HG02610 (cell line): ENCODE results near the gene AK4.

Experiments used
- ATAC-seq: cut with Tn5 transposase; IDR thresholded peaks from one replicate; pipeline ENCODE4 v1.9.1; 2021; ENCODE audit warnings: mild to moderate bottlenecking, moderate library complexity; ENCODE audit not compliant: unreplicated experiment

AK4 gene

GRCh38 chr1:65175171-65176055 is 27.4 kb downstream of the AK4 start:
- ATAC-seq: no peak

GRCh38 chr1:65176056-65176450 is 28.1 kb downstream of the AK4 start:
- no peak for ATAC-seq

GRCh38 chr1:65176591-65176990 is 28.6 kb downstream of the AK4 start:
- no peak for ATAC-seq

DNA sequence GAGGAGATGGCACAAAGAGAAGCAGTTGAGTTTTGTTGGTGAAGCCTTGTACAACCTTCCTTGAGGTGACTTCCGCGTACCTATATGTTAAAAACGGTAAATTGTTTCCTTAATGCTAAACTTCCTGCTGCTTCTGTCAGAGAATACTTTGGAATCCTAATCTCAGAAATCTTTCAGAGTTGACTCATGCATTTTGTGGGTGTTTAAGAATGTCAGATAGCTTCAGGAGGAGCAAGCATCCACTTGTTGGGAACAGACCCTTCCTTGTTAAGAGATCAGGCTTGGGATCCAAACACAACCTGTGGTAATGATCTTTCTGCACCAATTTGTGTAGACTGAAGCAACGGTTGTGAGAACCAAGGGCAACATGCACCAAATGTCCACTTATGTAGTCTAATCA is 29.5 kb downstream of the AK4 start:
- no peak for ATAC-seq

DNA sequence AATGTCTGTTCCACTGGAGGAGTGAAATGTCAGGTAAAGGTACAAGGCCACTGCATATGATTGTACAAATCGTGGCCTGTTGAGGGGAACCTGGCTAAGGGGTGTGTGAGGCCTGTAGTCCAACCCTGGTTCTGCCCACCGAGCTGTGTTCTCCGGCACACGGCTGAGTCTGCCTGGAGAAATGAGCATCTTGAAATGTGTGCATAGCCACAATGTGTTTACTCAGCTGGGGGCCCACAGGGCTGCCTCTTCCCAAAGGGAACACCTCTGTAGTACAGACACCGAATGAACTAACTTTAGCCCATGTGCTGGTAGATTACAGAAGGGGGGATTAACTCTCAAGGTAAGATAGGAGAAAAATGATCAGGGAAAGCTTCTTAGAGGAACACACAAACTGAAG is 30.2 kb downstream of the AK4 start:
- no peak for ATAC-seq

DNA sequence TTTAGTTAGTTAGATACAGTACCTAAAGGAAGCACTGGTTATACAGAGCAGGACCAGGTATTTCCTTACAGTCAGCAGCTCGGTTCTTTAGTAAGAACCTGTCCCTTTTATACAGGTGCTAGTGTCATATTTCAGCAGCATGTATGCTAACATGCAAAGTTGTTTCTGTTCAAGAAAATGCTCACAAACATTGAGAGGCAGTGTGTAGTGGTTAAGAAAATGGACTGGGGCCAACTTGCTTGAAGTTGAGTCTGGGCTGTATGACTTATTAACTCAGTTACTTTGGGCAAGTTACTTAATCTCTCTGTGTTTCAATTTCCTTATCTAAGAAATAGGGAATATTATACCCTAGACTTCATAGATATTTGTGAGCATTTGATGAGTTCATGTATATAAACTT is 31.1 kb downstream of the AK4 start:
- ATAC-seq: no peak

GRCh38 chr1:65180977-65181376 is 33.0 kb downstream of the AK4 start:
- no peak for ATAC-seq

DNA sequence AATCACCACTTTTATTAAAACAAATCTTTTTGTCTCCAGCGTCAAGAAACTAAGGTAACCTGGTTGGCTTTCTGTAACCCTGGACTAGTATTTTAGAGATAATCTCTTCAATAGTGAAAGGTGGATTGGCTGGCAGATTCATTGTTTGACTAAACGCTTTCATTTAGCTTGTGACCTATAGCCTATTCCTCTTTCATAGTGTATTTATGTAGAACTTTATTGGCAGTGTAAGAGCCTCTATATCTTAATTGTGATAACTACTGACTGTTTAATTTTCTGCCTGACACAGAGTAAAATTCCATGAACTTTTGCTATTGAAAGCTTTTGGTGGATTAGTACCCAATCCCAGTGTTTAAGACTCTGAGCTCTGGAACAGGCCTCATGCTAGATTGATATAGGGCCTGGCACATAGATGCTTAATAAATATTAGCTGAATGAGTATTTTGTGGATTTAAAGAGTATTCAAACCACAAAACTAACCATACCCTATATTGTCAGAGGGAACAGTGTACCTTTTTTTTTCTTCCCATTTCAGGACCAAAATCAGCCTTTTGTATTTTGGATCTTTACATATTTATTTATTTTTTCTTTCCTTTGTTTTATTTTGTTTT is 34.8 kb downstream of the AK4 start:
- no peak for ATAC-seq

GRCh38 chr1:65189576-65190115 is 41.6 kb downstream of the AK4 start:
- ATAC-seq: no peak

GRCh38 chr1:65190229-65190628 is 42.2 kb downstream of the AK4 start:
- ATAC-seq: no peak

- ATAC-seq: no peak
Observed at GRCh38 chr1:65193129-65193695, 45.2 kb downstream of the AK4 start.

DNA sequence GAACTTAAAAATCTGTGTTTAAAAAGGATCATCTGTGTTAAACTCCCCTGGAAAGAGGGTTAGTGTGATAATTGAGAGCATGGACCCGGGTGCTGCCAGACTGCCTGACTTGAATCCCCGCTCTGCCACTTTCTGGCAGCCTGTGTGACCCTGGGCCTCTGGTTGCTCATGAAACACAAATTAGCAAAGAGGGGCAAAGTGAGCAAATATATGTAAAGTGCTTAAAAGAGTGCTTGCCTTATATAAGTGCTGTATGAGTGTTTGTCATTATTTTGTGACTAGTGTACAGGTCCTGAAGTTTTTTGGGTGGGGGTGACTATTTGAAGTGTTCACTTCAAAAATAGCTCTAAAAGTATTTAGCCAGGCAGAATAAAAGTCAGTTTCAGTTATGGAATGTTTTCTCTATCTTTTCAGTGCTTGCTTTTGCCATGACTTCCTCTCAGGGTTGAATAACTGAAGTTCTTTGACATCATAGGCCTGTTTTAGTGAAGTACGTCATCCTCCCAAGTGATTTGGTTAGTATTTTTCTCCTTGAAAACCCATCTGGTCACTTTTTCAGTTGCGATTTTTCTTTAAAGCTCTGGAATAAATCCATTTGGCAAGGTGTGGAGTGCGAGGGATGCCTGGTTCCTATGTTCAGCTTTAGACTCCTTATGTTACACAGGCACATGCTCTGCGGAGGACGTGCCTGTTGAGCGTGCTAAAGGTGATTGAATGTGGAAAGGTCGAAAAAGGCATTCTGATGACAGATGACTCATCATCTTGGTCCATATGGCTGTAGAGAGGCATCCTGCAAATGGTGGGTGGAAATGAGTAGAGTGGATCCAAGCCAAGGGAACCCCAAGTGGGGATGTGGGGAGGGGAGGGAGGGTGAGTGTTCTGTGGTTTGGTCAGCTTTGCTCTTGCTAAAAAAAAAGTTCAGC is 47.8 kb downstream of the AK4 start:
- no peak for ATAC-seq

DNA sequence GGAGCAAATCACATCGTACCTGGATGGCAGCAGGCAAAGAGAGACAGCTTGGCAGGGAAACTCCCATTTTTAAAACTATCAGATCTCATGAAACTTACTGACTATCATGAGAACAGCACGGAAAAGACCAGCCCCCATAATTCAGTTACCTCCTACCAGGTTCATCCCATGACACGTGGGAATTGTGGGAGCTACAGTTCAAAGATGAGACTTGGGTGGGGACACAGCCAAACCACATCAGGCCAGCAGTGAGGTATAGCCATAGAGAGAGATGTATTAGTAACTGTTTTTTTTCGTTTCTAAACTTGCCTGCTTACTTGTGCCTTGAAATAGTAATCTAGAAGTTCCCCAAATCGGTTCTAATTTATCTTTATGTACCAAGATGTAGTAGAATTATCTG is 48.9 kb downstream of the AK4 start:
- no peak for ATAC-seq

DNA sequence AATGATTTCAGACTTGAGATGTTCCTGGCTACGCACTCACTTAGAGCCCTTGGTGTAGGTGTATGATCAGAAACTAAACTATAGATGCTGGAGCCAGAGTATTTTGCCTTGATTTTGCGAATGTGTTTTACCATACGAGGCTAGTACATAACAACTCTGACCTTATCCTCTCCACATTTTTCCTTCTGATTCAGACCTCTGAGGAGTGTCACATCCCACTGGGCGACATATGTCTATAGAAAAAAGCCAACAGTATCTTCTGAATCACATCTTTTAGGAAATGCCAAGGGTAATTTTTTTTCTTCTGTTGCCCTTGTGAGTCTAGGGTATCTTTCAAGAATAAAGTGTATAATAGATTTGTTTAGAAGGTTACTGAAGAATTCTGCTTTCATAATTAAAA is 49.6 kb downstream of the AK4 start:
- ATAC-seq: no peak

DNA sequence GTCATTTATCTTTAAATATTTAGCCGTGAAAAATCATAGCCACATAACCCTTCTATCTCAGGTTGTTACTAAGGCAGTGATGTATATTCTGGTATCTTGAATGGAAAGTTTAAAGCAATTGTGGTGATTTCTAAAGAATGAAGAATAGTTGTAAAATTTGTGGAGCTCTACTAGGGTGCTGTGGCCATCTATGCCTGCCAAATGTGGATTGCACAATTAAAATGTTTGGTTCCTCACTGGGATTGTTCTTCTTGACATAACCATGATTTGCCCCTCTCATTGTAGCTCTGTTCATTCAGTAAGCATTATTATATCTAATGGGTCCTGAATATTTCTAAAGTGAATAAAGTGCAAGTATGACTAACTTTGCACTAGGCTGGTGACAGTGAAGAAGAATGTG is 50.1 kb downstream of the AK4 start:
- ATAC-seq: no peak

- no peak for ATAC-seq
Observed at GRCh38 chr1:65200411-65200810, 52.4 kb downstream of the AK4 start.

DNA sequence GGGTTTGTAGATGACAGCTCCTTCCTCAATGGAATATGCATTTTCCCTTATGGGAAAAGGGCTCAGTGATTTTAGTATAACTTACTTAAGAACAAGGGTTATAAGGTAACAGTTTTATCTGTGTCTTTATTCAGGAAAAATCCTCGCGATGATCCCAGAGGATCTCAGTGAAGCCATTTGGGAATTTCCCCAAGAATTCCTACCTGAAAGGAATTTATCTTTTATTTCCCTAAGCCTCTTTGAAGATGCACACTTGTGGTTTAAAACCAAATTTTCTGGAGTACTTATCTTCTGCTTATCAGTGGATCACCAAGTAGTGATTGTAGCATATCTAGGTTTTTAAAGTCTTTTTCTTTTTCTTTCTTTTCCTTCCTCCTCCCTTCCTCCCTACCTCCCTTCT is 58.8 kb downstream of the AK4 start:
- no peak for ATAC-seq

GRCh38 chr1:65207317-65207716 is 59.3 kb downstream of the AK4 start:
- peak; percentile 64 for ATAC-seq

GRCh38 chr1:65208563-65208973 is 60.6 kb downstream of the AK4 start:
- no peak for ATAC-seq

DNA sequence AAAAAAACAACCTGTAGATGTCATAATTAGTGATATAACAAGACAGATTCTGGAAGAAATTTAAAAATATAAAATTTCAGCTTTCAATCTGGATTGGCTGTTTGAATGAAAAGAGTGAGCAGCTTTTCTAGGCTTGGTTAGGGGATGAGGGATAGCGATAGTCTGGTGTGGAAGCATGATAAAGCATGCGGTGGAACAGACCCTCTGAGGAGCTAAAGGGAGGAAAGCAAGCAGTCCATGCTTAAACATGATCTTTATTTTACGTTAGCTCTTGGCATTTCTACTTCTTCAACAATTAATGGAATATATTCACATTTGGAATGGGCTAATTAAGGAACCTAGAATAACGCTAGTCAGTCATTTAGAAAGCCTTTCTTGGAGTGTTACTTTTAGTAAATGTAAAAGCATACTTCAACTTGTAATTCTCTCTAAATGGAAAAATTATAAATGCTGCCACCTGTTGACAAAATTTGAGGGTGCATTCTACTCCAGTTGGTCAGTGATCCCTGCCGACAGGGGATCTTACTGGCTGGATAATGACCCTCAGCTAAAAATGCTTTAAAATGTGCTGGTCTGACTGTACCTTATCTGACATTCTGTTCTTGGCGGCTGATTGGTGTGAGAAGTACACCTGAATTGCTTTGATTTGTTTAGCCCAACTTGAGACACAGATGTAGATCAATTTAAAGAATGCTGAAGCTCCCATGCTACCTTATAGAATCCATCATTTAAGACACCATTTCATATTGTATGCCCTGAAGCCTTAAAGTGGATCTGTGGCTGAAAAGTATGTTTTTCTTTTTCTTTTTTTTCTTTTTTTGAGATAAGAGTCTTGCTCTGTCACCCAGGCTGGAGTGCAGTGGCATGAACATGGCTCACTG is 61.2 kb downstream of the AK4 start:
- ATAC-seq: no peak
